Gastrocnemius medialis (tissue), 4 donors: ENCODE results near the gene PRIMA1.

Source experiments
- POLR2A ChIP-seq, 2 donors: fragments of 450-650 bp; IDR thresholded peaks; one replicate each; pipeline ENCODE4 v1.6.1; 2017; ENCODE audit warnings: antibody characterized with exemption in 2 of 2, mild to moderate bottlenecking in 2 of 2, moderate library complexity in 2 of 2
- TF ChIP-seq, protein P1 (sequence below), 5 experiments: fragments of 450-650 bp in 3 of 5; fragments of 200-600 bp in 2 of 5; sonication (generic) in 2 of 5; IDR thresholded peaks in 4 of 5; conservative IDR thresholded peaks in 1 of 5; 1 replicate in 4 of 5; 2 replicates in 1 of 5; pipeline ENCODE4 v1.5.1; 2016 to 2019; ENCODE audit warnings: antibody characterized with exemption in 5 of 5, mild to moderate bottlenecking in 3 of 5, moderate library complexity in 3 of 5

GRCh38 chr14:93709249-93709648 is 79.0 kb downstream of the PRIMA1 start:
- TF ChIP-seq, protein P1, sequence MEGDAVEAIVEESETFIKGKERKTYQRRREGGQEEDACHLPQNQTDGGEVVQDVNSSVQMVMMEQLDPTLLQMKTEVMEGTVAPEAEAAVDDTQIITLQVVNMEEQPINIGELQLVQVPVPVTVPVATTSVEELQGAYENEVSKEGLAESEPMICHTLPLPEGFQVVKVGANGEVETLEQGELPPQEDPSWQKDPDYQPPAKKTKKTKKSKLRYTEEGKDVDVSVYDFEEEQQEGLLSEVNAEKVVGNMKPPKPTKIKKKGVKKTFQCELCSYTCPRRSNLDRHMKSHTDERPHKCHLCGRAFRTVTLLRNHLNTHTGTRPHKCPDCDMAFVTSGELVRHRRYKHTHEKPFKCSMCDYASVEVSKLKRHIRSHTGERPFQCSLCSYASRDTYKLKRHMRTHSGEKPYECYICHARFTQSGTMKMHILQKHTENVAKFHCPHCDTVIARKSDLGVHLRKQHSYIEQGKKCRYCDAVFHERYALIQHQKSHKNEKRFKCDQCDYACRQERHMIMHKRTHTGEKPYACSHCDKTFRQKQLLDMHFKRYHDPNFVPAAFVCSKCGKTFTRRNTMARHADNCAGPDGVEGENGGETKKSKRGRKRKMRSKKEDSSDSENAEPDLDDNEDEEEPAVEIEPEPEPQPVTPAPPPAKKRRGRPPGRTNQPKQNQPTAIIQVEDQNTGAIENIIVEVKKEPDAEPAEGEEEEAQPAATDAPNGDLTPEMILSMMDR (IDR thresholded peaks at IDR 0.05 in 4 of 5, conservative IDR thresholded peaks at IDR 0.05 in 1 of 5) = no peak
- no peak for TF ChIP-seq POLR2A (IDR thresholded peaks at IDR 0.05)
